Activated B cell treated with CpG ODN at 0.5 μM for 24 hours (primary cell): ENCODE data around the gene MYO9B. TPM values are rescaled to one million over a fixed set of nuclear protein-coding genes. Genes with fewer than 3 reads are reported as not detected.

Experiments
- ATAC-seq: fragments of 200-7000 bp; cut with Tn5 transposase; one replicate; pipeline ENCODE4 v1.10.0; 2021; ENCODE audit warnings: low read depth, mild to moderate bottlenecking, moderate library complexity
- CTCF ChIA-PET: fragments of 350-600 bp; sonication (Branson Sonifier 250); formaldehyde crosslinking; loops from one replicate; lab custom pipeline; 2021; ENCODE audit warnings: antibody characterized with exemption; lab: Charles Lee
- POLR2A ChIA-PET: fragments of 350-600 bp; sonication (Branson Sonifier 250); formaldehyde crosslinking; loops from one replicate; lab custom pipeline; 2021; ENCODE audit warnings: antibody characterized with exemption; lab: Charles Lee
- DNase-seq: peaks from one replicate; pipeline ENCODE4 v3.0.0; 2022
- H3K27ac Mint-ChIP-seq: one replicate; pipeline ENCODE4 v1.8.0; 2020; ENCODE audit warnings: mixed read lengths
- H3K27me3 Mint-ChIP-seq: one replicate; pipeline ENCODE4 v1.8.0; 2021; ENCODE audit warnings: mixed read lengths
- H3K36me3 Mint-ChIP-seq: one replicate; pipeline ENCODE4 v1.8.0; 2021; ENCODE audit warnings: low read depth, mixed read lengths
- H3K4me1 Mint-ChIP-seq: one replicate; pipeline ENCODE4 v1.8.0; 2021; ENCODE audit warnings: mixed read lengths
- H3K4me3 Mint-ChIP-seq: one replicate; pipeline ENCODE4 v1.8.0; 2020; ENCODE audit warnings: mild to moderate bottlenecking, mixed read lengths
- H3K9me3 Mint-ChIP-seq: one replicate; pipeline ENCODE4 v1.8.0; 2020; ENCODE audit warnings: mixed read lengths
- CTCF ChIP-seq: fragments of 200-600 bp; IDR thresholded peaks from one replicate; pipeline ENCODE4 v1.8.0; 2022; ENCODE audit warnings: antibody characterized with exemption, mild to moderate bottlenecking
- intact Hi-C: fragments of 100-400 bp; cut with micrococcal nuclease; formaldehyde crosslinking; loops from one replicate; pipeline ENCODE4 v1.15.1; 2024
- total RNA-seq: library from RNA; stranded (reverse); gene quantifications from 2 replicates; pipeline ENCODE4 v1.2.3, GENCODE V29; 2022

Gene MYO9B
- total RNA-seq, 1 donor from 2014 or later: 239 TPM

DNA sequence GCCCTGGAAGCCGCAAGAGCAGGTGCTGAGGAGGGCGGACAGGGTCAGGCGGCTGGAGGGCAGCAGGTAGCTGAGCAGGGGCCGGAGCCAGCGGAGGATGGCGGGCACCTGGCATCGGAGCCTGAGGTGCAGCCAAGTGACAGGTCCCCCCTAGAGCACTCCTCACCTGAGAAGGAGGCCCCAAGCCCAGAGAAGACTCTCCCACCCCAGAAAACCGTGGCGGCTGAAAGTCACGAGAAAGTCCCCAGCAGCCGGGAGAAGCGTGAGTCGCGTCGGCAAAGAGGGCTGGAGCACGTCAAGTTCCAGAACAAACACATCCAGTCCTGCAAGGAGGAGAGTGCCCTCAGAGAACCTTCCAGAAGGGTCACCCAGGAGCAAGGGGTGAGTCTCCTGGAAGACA lies 119.0 kb downstream of the MYO9B start:
- ChIA-PET CTCF (no interaction called here), POLR2A (no interaction called here)
- no peak overlapping the region for H3K27ac Mint-ChIP-seq
- no peaks in the 10 kb centered on the region for H3K9me3 Mint-ChIP-seq
- no peaks in the 10 kb centered on the region for H3K27me3 Mint-ChIP-seq
- peaks cover 5% of the 10 kb centered on the region for H3K4me1 Mint-ChIP-seq
- no peak for TF ChIP-seq CTCF
- peaks cover 76% of the 10 kb centered on the region for H3K36me3 Mint-ChIP-seq
- H3K4me3 Mint-ChIP-seq: no peak overlapping the region
- ATAC-seq (no peak), DNase-seq (no peak)
- intact Hi-C loops: no loop called here

DNA sequence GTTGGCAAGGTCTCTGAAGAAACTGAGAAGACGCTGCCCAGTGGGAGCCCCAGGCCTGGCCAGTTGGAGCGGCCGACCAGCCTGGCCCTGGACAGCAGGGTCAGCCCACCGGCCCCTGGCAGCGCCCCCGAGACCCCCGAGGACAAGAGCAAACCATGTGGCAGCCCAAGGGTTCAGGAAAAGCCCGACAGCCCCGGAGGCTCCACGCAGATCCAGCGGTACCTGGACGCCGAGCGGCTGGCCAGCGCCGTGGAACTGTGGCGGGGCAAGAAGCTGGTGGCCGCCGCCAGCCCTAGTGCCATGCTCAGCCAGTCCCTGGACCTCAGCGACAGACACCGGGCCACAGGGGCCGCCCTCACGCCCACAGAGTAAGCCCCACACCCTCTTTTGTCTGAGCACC lies 119.5 kb downstream of the MYO9B start:
- no peak for ATAC-seq
- intact Hi-C loops: no loop called here
- Mint-ChIP-seq H3K27me3 (no peaks in the 10 kb centered on the region), H3K4me1 (peaks cover 5% of the 10 kb centered on the region), H3K27ac (no peak overlapping the region), H3K4me3 (no peak overlapping the region), H3K9me3 (no peaks in the 10 kb centered on the region), H3K36me3 (peaks cover 77% of the 10 kb centered on the region)
- TF ChIP-seq CTCF: no peak
- ChIA-PET CTCF (no interaction called here), POLR2A (no interaction called here)
- DNase-seq: no peak

DNA sequence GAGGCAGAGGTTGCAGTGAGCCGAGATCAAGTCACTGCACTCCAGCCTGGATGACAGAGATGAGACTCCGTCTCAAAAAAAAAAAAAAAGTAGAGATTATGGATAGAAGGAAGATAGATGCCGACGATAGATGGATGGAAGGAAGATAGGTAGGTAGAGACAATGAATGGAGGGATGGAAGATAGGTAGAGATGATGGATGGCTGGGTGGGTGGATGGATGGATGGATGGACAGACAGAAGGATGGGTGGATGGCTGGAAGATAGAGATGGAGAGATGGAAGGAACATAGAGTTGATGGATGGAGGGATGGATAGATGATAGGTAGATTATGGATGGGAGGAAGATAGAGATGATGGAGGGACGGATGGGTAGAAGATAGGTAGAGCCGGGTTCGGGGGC lies 121.0 kb downstream of the MYO9B start:
- Mint-ChIP-seq H3K4me3 (no peak overlapping the region), H3K9me3 (no peaks in the 10 kb centered on the region), H3K4me1 (peaks cover 1% of the 10 kb centered on the region), H3K27ac (no peak overlapping the region), H3K36me3 (peaks cover 82% of the 10 kb centered on the region), H3K27me3 (no peaks in the 10 kb centered on the region)
- ATAC-seq: no peak
- ChIA-PET POLR2A (interaction anchor here (0.7 kb wide), 1 partner anchor 886 kb away, joined by 3 read pairs; no protein-coding TSS in a partner anchor), CTCF (no interaction called here)
- intact Hi-C loops: no loop called here
- no peak for DNase-seq
- TF ChIP-seq CTCF: no peak

- CTCF ChIA-PET: no interaction called here
- DNase-seq: no peak
- Mint-ChIP-seq H3K4me3 (no peak overlapping the region), H3K27ac (peak overlapping the region; percentile 32), H3K9me3 (no peaks in the 10 kb centered on the region), H3K27me3 (no peaks in the 10 kb centered on the region), H3K36me3 (peaks cover 84% of the 10 kb centered on the region), H3K4me1 (no peaks in the 10 kb centered on the region)
- POLR2A ChIA-PET: interaction anchor here (0.7 kb wide), 1 partner anchor 14 kb away, joined by 3 read pairs; no protein-coding TSS in a partner anchor
- ATAC-seq: no peak
- TF ChIP-seq CTCF: no peak
- intact Hi-C loops: no loop called here
Measured at GRCh38 chr19:17197666-17198065, 122.1 kb downstream of the MYO9B start.

- no peak for TF ChIP-seq CTCF
- intact Hi-C loops: no loop called here
- DNase-seq: no peak
- Mint-ChIP-seq H3K27me3 (no peaks in the 10 kb centered on the region), H3K9me3 (no peaks in the 10 kb centered on the region), H3K4me1 (no peaks in the 10 kb centered on the region), H3K4me3 (no peak overlapping the region), H3K36me3 (peaks cover 82% of the 10 kb centered on the region), H3K27ac (no peak overlapping the region)
- ATAC-seq: no peak
- ChIA-PET CTCF (no interaction called here), POLR2A (interaction anchor here (0.6 to 0.8 kb wide), 2 partner anchors 15 to 53 kb away, joined by 3 read pairs; partner anchors contain the start of gene USE1)
Measured at GRCh38 chr19:17200408-17201079, 125.0 kb downstream of the MYO9B start.
